Upper lobe of right lung (tissue), 1 donor: Measurements from ENCODE around the gene SERPINA10. TPM values are rescaled to one million over a fixed set of nuclear protein-coding genes. Genes with fewer than 3 reads are reported as not detected.

Experiments used
- ATAC-seq: fragments of 200-7000 bp; cut with Tn5 transposase; one replicate; pipeline ENCODE4 v1.9.1; 2020; ENCODE audit warnings: mild to moderate bottlenecking, moderate library complexity
- DNase-seq: peaks from one replicate; pipeline ENCODE4 v3.0.0-alpha.2; 2020
- H3K27ac ChIP-seq: fragments of 200-600 bp; one replicate; pipeline ENCODE4 v1.8.0; 2022
- H3K27me3 ChIP-seq: fragments of 200-600 bp; one replicate; pipeline ENCODE4 v1.8.0; 2022; ENCODE audit warnings: mild to moderate bottlenecking
- H3K36me3 ChIP-seq: fragments of 200-600 bp; one replicate; pipeline ENCODE4 v1.8.0; 2022
- H3K4me1 ChIP-seq: fragments of 200-600 bp; one replicate; pipeline ENCODE4 v1.8.0; 2022
- H3K4me3 ChIP-seq: fragments of 200-600 bp; one replicate; pipeline ENCODE4 v1.8.0; 2022; ENCODE audit warnings: mild to moderate bottlenecking
- H3K9me3 ChIP-seq: fragments of 200-600 bp; one replicate; pipeline ENCODE4 v1.8.0; 2022
- intact Hi-C: fragments of 100-400 bp; cut with DNase I; formaldehyde crosslinking; loops from one replicate; pipeline ENCODE4 v1.11.0; 2022
- total RNA-seq: library from RNA; stranded (reverse); fragmentation: NEBNext Ultra II Directional; extraction: Animal tissue kit (Norgen Biotek cat#: 25700); gene quantifications from one replicate; pipeline ENCODE4 v1.2.1, GENCODE V29; 2021
- TF ChIP-seq, protein P1 (sequence below): fragments of 200-600 bp; IDR thresholded peaks from one replicate; pipeline ENCODE4 v1.8.0; 2022; ENCODE audit warnings: antibody characterized with exemption
- donor health status: DM: no; HTN: yes; CAD: no; lungs with severe emphysema.

Gene SERPINA10
- total RNA-seq, 1 donor from 2014 or later = not detected

DNA sequence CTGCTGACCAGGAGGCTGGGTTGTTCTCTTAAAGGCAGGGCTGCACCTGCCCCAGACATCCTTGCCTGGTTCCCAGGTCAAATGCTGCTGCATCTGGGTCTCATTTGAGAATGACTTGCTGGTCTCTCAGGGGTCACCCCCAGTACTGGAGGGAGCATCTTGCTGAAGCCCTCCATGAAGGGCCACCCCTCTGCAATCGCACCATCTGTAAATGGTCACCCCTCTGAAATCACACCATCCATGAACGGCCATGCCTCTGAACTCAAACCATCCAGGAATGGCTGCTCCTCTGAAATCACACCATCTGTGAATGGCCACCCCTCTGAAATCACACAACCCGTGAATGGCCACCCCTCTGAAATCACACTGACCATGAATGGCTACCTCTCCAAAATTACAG is 37.4 kb upstream of the SERPINA10 start:
- intact Hi-C loops = no loop called here
- TF ChIP-seq, protein P1, sequence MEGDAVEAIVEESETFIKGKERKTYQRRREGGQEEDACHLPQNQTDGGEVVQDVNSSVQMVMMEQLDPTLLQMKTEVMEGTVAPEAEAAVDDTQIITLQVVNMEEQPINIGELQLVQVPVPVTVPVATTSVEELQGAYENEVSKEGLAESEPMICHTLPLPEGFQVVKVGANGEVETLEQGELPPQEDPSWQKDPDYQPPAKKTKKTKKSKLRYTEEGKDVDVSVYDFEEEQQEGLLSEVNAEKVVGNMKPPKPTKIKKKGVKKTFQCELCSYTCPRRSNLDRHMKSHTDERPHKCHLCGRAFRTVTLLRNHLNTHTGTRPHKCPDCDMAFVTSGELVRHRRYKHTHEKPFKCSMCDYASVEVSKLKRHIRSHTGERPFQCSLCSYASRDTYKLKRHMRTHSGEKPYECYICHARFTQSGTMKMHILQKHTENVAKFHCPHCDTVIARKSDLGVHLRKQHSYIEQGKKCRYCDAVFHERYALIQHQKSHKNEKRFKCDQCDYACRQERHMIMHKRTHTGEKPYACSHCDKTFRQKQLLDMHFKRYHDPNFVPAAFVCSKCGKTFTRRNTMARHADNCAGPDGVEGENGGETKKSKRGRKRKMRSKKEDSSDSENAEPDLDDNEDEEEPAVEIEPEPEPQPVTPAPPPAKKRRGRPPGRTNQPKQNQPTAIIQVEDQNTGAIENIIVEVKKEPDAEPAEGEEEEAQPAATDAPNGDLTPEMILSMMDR = no peak
- H3K27ac ChIP-seq = no peak overlapping the region

DNA sequence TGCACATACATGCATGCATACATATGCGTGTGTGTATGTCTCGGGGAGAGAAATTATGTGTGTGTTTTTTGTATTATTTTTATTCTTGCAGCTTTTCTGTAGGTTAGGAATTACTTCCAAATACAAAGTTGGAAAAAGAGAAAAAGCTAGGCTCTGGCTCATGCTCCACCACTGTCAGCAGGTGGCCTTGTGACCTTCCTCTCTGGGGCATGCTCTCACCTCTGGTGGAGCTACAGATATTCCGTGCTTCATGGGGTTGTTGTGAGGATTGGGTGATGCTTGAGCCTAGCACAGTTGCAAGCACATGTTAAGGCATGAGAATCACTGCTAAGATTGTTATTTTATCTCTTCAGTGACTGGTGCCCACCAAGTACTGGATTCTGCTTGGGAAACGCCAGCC is 36.8 kb upstream of the SERPINA10 start:
- TF ChIP-seq, protein P1 = no peak
- Histone ChIP-seq H3K4me3 (no peak overlapping the region), H3K27ac (no peak overlapping the region), H3K4me1 (no peaks in the 10 kb centered on the region), H3K27me3 (no peaks in the 10 kb centered on the region), H3K9me3 (no peaks in the 10 kb centered on the region), H3K36me3 (no peaks in the 10 kb centered on the region)
- DNase-seq (no peak), ATAC-seq (no peak)
- intact Hi-C loops = no loop called here

More for the DNA sequence above, 37.4 kb upstream of the SERPINA10 start:
- DNase-seq (no peak), ATAC-seq (no peak)
- no peak overlapping the region for H3K4me3 ChIP-seq
- H3K36me3 ChIP-seq = no peaks in the 10 kb centered on the region
- no peaks in the 10 kb centered on the region for H3K4me1 ChIP-seq
- no peaks in the 10 kb centered on the region for H3K27me3 ChIP-seq
- no peaks in the 10 kb centered on the region for H3K9me3 ChIP-seq

DNA sequence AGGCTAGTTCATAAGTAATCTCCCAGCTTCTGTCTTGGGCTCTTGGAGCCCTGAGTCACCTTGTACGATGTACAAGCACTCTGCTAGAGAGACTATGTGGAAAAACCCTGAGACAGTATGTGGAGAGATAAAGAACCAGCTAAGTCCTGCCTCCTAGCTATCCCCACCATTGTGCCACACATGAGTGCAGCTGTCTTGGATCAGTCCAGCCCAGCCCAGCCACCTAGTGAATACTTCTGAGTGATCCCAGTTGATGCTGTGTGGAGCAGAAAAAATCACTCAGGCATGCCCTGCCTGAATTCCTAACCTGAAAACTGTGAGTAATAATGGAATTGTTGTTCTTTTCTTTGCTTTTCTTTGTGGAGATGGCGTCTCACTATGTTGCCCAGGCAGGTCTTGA is 35.1 kb upstream of the SERPINA10 start:
- Histone ChIP-seq H3K4me1 (no peaks in the 10 kb centered on the region), H3K36me3 (no peaks in the 10 kb centered on the region), H3K27me3 (no peaks in the 10 kb centered on the region), H3K9me3 (no peaks in the 10 kb centered on the region), H3K27ac (no peak overlapping the region), H3K4me3 (no peak overlapping the region)
- DNase-seq = no peak
- intact Hi-C loops = no loop called here
- TF ChIP-seq, protein P1 = no peak
- ATAC-seq = no peak

DNA sequence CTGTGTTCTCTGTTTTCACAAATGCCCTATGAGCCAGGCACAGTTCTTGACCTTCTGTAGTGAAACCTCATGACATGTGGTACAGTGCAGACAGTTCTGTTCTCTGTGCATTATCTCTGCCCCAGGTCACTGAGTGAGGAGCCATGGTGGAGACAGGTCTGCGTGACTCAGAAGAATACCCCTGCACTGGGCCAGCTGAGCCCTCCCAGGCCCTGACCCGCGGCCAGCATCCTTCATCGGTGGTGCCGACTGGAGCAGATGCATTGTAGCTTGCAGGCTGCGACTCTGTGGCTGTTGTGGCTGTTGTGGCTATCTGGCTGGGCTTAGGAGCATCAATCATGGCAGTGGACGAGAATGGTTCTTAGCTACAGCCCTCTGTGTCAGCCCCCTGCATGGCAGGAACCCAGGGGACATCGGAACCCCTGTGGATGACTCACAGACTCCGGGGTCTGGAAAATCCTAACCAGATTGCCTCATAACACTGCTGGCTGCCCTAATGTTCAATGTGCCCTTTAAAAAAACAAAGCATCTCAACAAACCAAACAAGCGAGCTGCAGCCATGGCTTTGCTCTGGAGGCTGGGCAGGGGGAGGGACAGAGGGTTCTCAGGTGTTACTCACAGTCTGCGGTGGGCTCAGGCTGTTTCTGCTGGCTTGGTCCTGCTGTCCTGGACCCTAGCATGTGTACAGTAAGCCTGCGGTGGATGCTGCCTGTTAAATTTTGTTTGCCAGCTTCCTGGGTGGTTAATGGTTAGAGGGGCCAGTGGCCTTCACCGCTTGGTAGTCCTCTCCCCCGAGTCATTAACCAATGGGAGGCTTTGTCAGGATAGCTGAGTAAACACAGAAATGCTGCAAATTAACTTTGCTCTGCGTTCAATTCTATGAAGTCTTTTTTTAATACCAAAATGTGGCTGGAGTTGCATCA is 29.8 kb upstream of the SERPINA10 start, which contains the start of gene SERPINA6:
Gene SERPINA6, minus strand, starts transcription at position 689 of the 923 bp plus-strand sequence. CDS start 8,688 bp downstream, outside the sequence.
- Histone ChIP-seq H3K36me3 (no peaks in the 10 kb centered on the region), H3K27me3 (no peaks in the 10 kb centered on the region), H3K9me3 (no peaks in the 10 kb centered on the region), H3K4me3 (no peak within 1 kb of the TSS), H3K27ac (no peak within 1 kb of the TSS), H3K4me1 (no peaks in the 10 kb centered on the region)
- intact Hi-C loops = no loop called here
- no peak for ATAC-seq
- TF ChIP-seq, protein P1 = no peak
- no peak for DNase-seq

DNA sequence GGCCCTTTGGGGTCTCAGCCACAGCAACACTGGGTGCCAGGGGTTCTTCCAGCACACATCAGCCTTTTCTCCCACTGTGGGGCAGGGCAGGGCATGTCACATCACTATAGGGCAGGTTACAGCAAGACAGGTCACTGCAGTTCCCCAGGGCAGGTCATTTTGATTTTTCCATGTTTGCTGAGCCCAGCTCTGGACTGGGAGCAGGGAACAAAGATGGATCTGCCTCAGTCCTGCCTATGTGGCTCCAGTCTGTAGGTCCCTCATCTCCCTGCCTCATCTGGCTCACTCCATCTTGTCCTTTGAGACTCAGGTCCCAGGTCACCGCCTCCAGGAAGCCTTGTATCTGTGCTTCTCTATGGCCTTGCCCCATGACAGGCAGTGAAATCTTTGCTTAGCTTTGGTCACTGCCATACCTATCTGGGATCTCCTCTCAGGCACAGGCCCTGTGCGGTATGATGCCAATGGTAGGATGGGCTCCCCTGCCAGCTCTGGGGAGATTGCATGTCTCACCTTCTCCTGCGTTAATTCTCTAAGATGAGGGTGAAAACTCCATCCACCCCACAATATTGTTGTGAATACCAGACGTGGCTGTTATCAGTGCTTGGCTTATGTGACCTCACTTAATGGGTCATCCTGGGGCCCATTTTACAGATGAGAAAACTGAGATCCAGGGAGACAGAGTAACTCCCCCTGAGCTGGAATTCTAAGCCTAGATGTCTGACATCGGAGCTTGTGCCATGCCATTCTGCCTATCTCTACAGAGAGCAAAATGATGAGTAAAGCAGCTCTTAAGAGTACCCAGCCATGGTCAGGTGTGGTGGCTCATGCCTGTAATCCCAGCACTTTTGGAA is 28.6 kb upstream of the SERPINA10 start:
- H3K4me3 ChIP-seq = no peak overlapping the region
- DNase-seq = no peak
- H3K4me1 ChIP-seq = no peaks in the 10 kb centered on the region
- H3K36me3 ChIP-seq = no peaks in the 10 kb centered on the region
- ATAC-seq = no peak
- no peak overlapping the region for H3K27ac ChIP-seq
- intact Hi-C loops = no loop called here
- no peaks in the 10 kb centered on the region for H3K27me3 ChIP-seq
- TF ChIP-seq, protein P1 = no peak
- no peaks in the 10 kb centered on the region for H3K9me3 ChIP-seq
